NCI-H2107 treated with DMSO at 0.1 percent for 48 hours (cell line): ENCODE data around the gene ICAM4.
"Not testable (repeated sequence)": the region's sequence is repeated elsewhere in the genome, so short reads cannot be mapped to it uniquely, and the experiment has no call there.

Experiments used
- DNase-seq: peaks from one replicate; lab custom pipeline; 2025; ENCODE audit not compliant: unreplicated experiment; lab: John Stamatoyannopoulos, UW

Gene ICAM4

GRCh38 chr19:10336725-10337124 lies 50.0 kb downstream of the ICAM4 start:
- not testable (repeated sequence) for DNase-seq
